Astrocyte (in vitro differentiated cells and primary cell): Measurements from ENCODE around the gene FBXO7.

Experiments used
- CTCF ChIP-seq: IDR thresholded peaks from 2 replicates; pipeline ENCODE4 v1.5.1; 2011; ENCODE audit warnings: low read depth, mild to moderate bottlenecking, inconsistent platforms, low read length, moderate library complexity; ENCODE audit not compliant: insufficient read depth
- EZH2 ChIP-seq: IDR thresholded peaks from 2 replicates; pipeline ENCODE4 v1.6.1; 2012; ENCODE audit warnings: mild to moderate bottlenecking, low read length, inconsistent platforms; ENCODE audit not compliant: insufficient read depth

GRCh38 chr22:32520612-32521011, 46.0 kb downstream of the FBXO7 start:
- TF ChIP-seq CTCF (no peak), EZH2 (no peak)
